Endothelial cell (in vitro differentiated cells): ENCODE results near the gene PSMA6. TPM values are rescaled to one million over a fixed set of nuclear protein-coding genes. Genes with fewer than 3 reads are reported as not detected.
"Not testable (repeated sequence)": the region's sequence is repeated elsewhere in the genome, so short reads cannot be mapped to it uniquely, and the experiment has no call there.

ENCODE experiments used
- DNase-seq: peaks from one replicate; pipeline ENCODE4 v3.0.0; 2021; ENCODE audit warnings: low spot score
- H3K27ac Mint-ChIP-seq: one replicate; pipeline ENCODE4 v1.8.0; 2021; ENCODE audit warnings: mixed read lengths, inconsistent platforms; ENCODE audit not compliant: unreplicated experiment
- H3K27me3 Mint-ChIP-seq: one replicate; pipeline ENCODE4 v1.8.0; 2021; ENCODE audit warnings: mild to moderate bottlenecking, moderate library complexity, mixed read lengths, inconsistent platforms; ENCODE audit not compliant: unreplicated experiment
- H3K36me3 Mint-ChIP-seq: one replicate; pipeline ENCODE4 v1.8.0; 2021; ENCODE audit warnings: mild to moderate bottlenecking, low read depth, mixed read lengths, inconsistent platforms; ENCODE audit not compliant: unreplicated experiment
- H3K4me1 Mint-ChIP-seq: one replicate; pipeline ENCODE4 v1.8.0; 2021; ENCODE audit warnings: mild to moderate bottlenecking, mixed read lengths, inconsistent platforms; ENCODE audit not compliant: unreplicated experiment
- H3K4me3 Mint-ChIP-seq: one replicate; pipeline ENCODE4 v1.8.0; 2021; ENCODE audit warnings: mild to moderate bottlenecking, mixed read lengths, inconsistent platforms; ENCODE audit not compliant: unreplicated experiment
- H3K9me3 Mint-ChIP-seq: one replicate; pipeline ENCODE4 v1.8.0; 2021; ENCODE audit warnings: mixed read lengths, inconsistent platforms; ENCODE audit not compliant: unreplicated experiment
- total RNA-seq: library from RNA; stranded (reverse); fragmentation: NEBNext Ultra II Directional; extraction: Animal tissue kit (Norgen Biotek cat#: 25700); gene quantifications from one replicate; pipeline ENCODE4 v1.2.1, GENCODE V29; 2021; ENCODE audit not compliant: unreplicated experiment
- TF ChIP-seq, protein P1 (sequence below): fragments of 200-600 bp; sonication (generic); IDR thresholded peaks from one replicate; pipeline ENCODE4 v1.5.0; 2021; ENCODE audit warnings: antibody characterized with exemption; ENCODE audit not compliant: unreplicated experiment

Gene PSMA6
- total RNA-seq, 1 donor from 2014 or later: 160 TPM

DNA sequence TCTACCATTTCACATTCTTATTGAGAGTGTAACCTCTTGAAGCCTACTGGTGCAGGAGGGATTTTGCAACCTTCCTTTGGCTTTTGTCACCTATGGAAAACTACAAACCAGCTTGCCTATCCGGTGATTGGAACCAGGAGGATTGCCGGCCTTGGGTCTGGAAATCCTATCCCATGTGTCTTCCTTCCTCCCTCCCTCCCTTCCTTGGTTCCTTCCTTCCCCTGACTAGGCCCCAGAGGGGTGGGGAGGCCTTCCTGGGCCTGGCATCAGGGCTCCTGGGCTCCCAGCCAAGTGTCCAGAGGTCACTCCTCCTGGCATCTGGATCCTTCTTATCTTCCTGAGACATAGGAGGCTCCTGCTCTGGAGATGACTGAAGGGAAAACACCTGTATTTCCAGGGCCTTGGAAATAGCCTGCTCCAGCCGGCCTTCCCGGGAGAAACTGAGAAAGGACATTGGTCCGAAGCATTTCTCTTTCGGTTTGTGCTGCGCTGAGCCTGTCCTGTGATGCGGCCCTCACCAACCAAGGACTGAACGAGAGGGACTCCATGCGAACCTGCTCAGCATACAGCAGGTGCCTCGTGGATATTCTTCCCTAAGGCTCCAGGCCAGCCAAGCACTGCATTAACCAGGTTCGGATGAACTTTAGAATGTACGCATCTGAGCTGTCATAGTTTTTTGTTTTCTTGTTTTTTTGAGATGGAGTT lies 43.4 kb downstream of the PSMA6 start:
- no peak overlapping the region for H3K4me3 Mint-ChIP-seq
- no peaks in the 10 kb centered on the region for H3K9me3 Mint-ChIP-seq
- no peaks in the 10 kb centered on the region for H3K27me3 Mint-ChIP-seq
- H3K36me3 Mint-ChIP-seq: no peaks in the 10 kb centered on the region
- H3K4me1 Mint-ChIP-seq: peaks cover 35% of the 10 kb centered on the region
- peak overlapping the region; percentile 61 for H3K27ac Mint-ChIP-seq
- no peak for DNase-seq
- TF ChIP-seq, protein P1, sequence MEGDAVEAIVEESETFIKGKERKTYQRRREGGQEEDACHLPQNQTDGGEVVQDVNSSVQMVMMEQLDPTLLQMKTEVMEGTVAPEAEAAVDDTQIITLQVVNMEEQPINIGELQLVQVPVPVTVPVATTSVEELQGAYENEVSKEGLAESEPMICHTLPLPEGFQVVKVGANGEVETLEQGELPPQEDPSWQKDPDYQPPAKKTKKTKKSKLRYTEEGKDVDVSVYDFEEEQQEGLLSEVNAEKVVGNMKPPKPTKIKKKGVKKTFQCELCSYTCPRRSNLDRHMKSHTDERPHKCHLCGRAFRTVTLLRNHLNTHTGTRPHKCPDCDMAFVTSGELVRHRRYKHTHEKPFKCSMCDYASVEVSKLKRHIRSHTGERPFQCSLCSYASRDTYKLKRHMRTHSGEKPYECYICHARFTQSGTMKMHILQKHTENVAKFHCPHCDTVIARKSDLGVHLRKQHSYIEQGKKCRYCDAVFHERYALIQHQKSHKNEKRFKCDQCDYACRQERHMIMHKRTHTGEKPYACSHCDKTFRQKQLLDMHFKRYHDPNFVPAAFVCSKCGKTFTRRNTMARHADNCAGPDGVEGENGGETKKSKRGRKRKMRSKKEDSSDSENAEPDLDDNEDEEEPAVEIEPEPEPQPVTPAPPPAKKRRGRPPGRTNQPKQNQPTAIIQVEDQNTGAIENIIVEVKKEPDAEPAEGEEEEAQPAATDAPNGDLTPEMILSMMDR: no peak

DNA sequence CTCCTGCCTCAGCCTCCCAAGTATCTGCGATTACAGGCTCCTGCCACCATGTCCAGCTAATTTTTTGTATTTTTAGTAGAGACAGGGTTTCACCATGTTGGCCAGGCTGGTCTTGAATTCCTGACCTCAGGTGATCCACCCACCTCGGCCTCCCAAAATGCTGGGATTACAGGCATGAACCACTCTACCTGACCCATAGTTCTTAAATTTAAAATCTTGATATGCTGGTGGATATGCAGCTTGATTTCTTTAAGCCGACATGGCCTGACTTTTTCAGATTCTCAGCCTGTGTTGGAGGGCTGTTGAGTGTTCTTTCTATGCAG lies 44.0 kb downstream of the PSMA6 start:
- H3K4me1 Mint-ChIP-seq: peaks cover 35% of the 10 kb centered on the region
- not testable (repeated sequence) for H3K4me3 Mint-ChIP-seq

DNA sequence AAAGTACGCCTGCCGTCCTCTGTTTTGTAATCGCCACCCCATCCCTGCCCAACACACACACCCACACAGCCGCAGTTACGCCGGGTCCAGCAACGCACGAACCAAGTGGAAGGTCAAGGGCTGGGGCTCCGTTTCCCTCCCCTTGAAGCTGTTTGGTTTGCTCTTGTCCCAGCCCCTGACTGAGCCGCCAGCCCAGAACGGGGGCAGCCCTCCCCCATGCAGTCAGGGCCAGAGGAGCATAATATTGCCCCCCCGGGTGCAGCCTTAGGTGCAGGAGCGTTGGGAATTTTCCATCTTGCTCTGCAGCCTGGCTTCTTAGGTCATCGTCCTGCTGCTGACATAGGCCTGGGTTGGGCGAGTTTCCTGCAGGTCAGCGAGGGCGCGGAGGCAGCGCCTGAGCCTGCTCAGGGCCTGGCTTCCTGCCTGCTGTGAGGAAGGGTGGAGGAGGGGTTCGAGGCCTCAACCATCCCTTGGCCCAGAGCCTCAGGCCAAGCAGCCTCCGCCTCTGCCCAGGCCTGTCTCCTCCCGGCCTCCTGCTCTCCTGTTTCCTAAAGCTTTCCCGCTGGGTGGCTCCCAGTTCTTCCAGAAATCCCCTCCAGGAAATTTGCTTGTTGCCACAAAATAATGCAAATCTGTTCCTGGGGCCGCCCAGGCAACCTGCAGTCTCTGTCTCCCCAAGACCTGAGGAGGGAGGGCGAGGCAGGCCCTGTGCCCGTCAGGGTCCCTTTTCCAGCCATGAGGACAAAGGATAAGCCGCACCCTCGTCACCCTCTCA lies 44.5 kb downstream of the PSMA6 start:
- Mint-ChIP-seq H3K9me3 (no peaks in the 10 kb centered on the region), H3K4me1 (peaks cover 34% of the 10 kb centered on the region), H3K4me3 (no peak overlapping the region), H3K27me3 (no peaks in the 10 kb centered on the region), H3K27ac (peak overlapping the region; percentile 87), H3K36me3 (no peaks in the 10 kb centered on the region)
- TF ChIP-seq, protein P1: no peak
- peak; percentile 45 for DNase-seq

More for the DNA sequence above, 44.0 kb downstream of the PSMA6 start:
- not testable (repeated sequence) for H3K9me3 Mint-ChIP-seq, H3K27me3 Mint-ChIP-seq, DNase-seq, H3K36me3 Mint-ChIP-seq
- peak overlapping the region; percentile 87 for H3K27ac Mint-ChIP-seq

DNA sequence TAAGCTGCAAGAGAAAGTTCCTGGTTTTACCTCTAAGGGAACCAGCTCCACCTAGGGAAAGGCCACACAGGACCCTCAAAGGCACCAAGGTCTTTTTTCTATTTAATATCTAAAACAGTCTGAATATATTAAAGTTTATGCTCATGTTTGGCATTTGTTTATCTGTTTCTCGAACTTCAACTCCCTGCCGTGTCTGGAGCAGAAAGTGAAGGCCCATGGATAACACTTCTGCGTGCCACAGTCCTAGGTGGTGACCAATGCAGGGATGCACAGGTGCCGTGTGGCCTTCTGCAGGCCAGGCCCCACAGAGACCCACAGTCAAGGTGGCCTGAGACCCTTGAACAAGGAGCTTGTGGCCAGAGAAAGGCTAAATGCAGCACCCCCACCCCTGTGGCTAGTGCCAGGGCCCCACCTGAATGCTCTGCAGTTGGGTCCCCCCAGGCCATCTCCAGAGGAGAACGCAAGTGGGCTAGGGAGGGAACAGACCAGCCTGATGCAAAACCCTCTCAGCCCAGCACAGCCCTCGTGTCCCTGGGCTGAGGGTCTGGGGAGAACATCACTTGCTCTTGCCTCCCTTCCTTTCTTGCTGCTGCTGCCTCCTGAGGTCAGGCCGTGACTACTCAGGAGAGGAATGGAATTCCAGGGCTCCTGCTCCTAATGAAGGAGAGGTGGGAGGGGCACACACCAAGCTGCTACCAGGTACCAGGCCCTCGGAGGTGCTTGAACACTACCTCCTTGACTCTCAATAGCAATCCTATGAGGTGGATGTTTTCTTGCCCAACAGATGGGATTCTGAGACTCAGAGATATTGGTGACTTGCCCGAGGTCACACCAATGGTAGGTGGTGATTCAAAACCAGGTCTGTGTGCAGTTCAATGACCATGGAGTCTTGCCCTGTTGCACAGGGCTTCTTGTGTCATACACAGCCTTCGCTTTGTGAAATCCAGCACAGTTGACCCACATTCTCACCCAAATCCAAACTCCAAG lies 45.4 kb downstream of the PSMA6 start:
- no peak for DNase-seq
- Mint-ChIP-seq H3K4me1 (peaks cover 25% of the 10 kb centered on the region), H3K36me3 (no peaks in the 10 kb centered on the region), H3K4me3 (no peak overlapping the region), H3K9me3 (no peaks in the 10 kb centered on the region), H3K27ac (peak overlapping the region; percentile 75), H3K27me3 (peaks cover 2% of the 10 kb centered on the region)
- TF ChIP-seq, protein P1: no peak

DNA sequence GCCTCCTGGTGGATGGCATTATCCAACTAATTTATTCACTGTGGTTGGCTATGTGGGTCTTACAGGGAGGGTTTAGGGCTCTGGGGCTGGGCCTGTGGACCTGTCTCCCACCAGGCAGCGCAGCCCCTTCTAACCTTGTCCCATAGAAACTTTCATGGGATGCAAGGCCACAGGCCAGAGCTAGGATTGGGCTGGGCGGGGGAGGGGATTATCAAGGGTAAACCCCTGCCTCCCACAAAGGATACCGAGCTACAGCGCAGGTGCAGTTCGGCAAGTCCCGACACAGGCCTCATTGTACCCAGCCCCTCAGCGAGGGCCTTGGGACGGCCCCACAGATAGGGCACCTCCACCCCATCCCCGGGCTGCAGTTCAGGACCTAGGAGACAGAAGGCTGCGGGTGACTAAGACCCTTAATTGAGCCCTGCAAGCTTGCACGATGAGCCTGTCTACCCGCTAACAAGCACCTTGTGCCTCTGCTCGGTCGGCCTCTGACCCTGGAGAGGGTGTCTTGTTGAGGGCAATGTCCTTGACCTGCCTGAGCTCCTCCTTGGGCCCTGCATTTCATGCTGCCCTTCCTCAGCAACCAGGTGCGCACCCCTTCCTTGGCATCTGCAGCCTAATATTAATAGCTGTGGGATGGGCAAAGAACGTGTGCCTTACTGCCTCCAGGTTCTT lies 46.7 kb downstream of the PSMA6 start:
- DNase-seq: no peak
- TF ChIP-seq, protein P1: no peak
- peaks cover 20% of the 10 kb centered on the region for H3K4me1 Mint-ChIP-seq
- H3K36me3 Mint-ChIP-seq: no peaks in the 10 kb centered on the region
- H3K9me3 Mint-ChIP-seq: no peaks in the 10 kb centered on the region
- H3K27ac Mint-ChIP-seq: no peak overlapping the region
- H3K27me3 Mint-ChIP-seq: peaks cover 4% of the 10 kb centered on the region
- H3K4me3 Mint-ChIP-seq: no peak overlapping the region
